LNCAP (cell line): ENCODE measurements around the gene SPTB.

Source experiments
- TF ChIP-seq, protein P1 (sequence below): fragments of 450-650 bp; IDR thresholded peaks from 2 replicates; pipeline ENCODE4 v1.5.1; 2017; ENCODE audit warnings: mild to moderate bottlenecking

The SPTB gene

DNA sequence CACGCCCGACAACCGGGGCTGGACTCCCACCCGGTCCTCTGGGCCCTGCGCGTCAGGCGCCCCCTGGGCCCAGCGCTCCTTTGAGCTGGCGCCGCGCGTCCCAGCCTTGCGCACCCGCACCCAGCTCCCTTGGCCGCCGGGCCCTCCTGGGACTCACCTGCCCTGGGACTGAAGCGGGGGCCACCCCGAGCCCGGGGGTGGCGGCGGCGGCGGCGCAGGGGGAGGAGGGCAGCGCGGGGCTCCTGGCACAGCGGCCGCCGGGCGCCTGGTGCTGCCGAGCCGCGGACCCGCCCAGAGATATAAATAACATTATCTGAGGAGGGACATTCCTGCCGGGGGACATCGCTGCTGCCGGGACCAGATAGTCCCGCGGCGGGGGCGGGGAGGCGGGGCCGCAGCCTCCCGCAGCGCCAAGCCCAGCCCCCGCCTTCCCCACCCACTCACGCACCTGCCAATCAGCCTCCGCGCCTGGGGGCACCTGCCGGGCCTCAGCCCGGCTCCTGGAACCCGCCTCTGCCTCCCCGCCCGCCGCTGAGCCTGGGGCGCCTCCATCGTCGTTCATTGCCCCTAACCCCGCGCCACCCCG, at the start of gene SPTB:
Gene SPTB (minus strand): TSS at position 273 of the 586 bp plus-strand sequence. CDS start 56,813 bp downstream, outside the sequence.
- TF ChIP-seq, protein P1, sequence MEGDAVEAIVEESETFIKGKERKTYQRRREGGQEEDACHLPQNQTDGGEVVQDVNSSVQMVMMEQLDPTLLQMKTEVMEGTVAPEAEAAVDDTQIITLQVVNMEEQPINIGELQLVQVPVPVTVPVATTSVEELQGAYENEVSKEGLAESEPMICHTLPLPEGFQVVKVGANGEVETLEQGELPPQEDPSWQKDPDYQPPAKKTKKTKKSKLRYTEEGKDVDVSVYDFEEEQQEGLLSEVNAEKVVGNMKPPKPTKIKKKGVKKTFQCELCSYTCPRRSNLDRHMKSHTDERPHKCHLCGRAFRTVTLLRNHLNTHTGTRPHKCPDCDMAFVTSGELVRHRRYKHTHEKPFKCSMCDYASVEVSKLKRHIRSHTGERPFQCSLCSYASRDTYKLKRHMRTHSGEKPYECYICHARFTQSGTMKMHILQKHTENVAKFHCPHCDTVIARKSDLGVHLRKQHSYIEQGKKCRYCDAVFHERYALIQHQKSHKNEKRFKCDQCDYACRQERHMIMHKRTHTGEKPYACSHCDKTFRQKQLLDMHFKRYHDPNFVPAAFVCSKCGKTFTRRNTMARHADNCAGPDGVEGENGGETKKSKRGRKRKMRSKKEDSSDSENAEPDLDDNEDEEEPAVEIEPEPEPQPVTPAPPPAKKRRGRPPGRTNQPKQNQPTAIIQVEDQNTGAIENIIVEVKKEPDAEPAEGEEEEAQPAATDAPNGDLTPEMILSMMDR: no peak

DNA sequence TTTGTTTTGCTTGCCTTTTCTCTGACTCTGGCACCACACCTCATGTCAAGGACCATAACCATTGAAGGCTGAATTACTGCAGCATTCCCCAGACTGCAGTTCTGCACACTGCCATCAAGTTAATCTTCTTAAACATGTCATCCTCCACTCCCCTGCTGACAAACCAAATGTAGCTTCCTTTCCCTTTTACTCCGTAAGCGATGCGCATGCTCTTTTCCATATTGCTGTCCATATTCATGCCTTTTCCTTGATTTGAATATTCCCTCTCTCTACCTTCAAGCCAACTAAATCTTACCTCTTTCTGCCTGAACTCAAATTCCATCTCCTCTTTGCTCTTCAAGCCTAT, 49.3 kb upstream of the SPTB start:
- TF ChIP-seq, protein P1: no peak

DNA sequence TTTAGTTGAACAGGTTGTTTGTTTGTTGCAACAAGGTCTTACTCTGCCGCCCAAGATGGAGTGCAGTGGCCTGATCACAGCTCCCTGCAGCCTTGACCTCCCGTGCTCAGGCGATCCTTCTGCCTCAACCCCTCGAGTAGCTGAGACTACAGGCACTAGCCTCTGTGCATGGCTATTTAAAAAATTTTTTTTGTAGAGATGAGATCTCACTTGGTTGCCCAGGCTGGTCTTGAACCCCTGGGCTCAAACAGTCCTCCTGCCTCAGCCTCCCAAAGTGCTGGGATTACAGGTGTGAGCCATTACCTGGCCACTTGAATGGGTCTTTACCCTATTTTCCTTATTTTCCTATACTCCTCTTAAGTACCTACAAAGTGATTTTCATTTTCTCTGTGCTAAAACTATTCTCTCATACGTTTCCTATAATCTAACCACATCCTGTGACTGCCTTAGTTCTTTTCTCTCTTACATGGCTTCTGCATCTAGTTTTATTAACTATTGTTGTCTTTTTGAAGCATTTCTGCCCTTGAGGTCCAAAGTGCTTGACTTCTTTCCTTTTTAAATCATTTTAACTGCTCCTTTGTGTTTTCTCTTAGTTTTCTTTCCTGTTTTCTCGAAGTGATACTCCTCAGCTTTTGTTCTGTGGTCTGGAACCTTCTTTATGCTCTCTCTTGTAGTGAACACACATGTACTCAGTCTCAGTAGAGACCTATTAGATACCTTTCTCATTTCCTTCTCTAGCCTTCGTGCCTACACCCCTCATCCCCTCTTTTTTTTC, 48.7 kb upstream of the SPTB start:
- TF ChIP-seq, protein P1: no peak

DNA sequence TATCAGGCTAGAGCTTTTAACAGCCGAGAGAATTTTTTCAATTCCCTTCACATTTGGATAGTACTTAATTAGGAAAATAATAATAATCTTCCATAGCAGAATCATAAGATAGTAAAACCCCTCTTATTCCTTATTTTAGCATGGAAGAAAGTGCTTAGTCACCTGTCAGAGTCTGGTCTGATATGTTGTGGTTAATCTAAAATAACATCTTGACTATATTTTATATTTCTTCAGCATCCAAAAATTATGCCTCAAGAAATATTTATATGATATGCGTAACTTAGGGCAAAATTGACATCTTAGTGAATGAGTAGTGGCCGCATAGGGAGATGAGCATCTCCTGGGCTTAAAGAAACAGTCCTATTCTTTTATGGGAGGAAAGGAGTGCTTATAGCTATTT, 47.3 kb upstream of the SPTB start:
- TF ChIP-seq, protein P1: no peak

DNA sequence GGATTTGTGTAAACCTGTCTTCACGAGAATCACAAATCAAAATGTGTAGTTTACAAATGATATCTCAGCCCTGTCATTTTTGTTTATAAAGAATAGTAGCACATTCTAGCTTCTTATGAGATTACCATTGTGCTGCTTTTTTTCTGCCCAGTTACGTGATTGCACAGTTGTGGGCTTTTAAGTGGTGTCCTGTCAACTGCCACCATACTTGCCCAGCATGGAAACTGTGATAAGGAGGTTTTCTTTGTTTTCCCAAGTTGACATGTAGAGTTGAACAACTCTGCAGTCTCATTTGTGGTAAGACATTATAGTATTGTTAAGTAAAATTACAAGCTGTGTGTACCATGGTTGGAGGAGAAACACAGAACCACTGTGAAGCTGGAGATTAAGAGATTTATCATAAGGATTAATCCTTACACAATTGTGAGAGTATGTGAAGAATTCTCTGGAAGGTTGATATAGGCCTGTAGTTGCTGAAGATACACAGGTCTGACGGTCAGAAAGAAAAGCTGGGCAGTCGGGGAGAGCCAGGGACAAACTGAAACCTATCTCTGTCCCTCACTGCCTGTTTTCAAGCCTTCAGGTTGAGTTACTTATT, 46.8 kb upstream of the SPTB start:
- TF ChIP-seq, protein P1: no peak

DNA sequence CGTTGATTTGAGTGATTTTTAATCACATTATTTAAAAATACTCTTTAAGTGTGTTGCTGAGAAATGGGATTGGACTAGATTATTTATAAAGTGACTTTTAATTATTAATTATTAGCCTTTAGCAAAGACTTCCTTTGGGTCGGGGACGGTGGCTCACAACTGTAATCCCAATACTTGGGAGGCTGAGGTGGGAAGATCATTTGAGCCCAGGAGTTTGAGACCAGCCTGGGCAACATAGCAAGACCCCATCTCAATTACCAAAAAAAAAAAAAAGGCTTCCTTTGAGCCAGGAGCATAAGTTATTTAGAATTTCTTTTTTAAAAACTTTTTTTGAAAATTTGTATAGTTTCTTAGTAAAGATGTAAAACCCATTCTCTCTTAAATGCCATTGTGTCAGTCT, 43.3 kb upstream of the SPTB start:
- TF ChIP-seq, protein P1: no peak

DNA sequence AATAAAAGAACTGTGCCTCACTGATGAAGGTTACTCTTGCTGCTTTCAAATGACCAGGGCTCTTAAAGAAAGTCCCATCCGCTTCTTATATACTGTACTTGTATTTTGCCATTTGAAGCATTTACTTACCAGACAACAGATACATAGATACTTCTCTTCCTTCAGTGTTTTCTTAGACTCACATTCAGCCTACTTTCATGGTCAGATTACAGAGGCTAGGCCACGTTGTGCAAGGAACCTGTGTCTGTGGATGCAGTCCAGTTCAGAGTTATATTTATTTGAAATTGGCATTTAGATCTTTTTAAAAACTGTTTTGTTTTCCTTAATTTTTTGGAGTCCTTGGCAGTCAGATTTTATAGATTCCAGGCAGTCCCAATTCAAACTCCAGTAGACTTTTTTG, 40.8 kb upstream of the SPTB start:
- TF ChIP-seq, protein P1: no peak
